RPMI7951 (cell line): ENCODE measurements around the gene ACSS3. TPM values are rescaled to one million over a fixed set of nuclear protein-coding genes. Genes with fewer than 3 reads are reported as not detected.

Experiments used
- DNase-seq: peaks from one replicate; pipeline ENCODE4 v3.0.0-alpha.2; 2012; ENCODE audit warnings: low read depth
- total RNA-seq: library from RNA; depleted of rRNA; stranded (reverse); fragments of >200 nt; shearing (Covaris generic); gene quantifications from 2 replicates; pipeline ENCODE4 v1.2.3, GENCODE V29; 2014

Gene ACSS3
- total RNA-seq, 1 experiment from 2014 or later, result 0.12 TPM

DNA sequence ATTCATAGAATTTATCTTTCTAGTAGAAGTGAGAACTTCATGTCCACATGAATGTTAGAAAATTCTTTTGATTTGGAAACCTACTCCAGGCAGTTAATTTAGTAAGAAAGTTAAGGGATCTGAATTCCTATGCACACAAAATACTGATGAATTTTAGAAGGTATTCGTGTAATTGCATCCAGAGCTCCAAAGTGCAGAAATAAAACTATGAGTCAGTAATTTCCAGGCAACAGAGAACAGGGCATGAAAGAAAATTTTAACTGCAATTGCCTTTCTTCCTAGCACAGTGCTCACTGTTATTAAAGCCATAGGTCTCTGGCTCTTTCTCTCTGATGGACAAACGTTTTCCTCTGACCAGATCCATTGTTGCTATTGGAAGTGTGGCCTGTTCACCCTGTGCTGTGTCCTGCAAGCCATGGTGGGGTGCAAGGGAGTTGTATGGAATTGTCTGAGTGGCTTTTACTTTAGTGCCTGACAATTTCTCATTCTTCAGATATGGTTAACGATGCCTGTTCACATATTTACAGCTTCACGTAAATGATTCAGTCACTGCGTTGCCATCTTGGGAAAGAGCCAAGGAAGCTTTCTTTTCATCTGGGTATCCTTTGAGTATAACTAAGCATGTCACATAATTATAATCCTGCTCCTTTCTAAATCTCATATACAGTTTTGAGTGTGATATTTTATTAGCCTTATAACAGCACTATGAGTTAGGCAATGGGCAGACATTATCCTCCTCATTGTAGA lies 145.1 kb downstream of the ACSS3 start:
- DNase-seq, result no peak

DNA sequence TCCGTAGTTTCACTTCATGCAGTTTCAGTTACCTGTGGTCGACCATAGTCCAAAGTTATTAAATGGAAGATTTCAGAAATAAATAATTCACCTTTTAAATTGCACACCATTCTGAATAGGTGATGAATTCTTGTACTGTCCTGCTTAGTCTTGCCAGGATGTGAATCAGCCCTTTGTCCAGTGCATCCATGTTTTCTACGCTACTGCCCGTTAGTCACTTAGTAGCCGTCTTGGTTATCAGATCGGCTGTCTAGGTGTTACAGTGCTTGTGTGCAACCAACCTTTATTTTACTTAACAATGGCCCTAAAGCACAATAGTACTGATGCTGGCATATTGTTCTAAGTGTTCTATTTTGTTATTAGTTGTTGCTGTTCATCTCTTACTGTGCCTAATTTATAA lies 146.7 kb downstream of the ACSS3 start:
- no peak for DNase-seq

DNA sequence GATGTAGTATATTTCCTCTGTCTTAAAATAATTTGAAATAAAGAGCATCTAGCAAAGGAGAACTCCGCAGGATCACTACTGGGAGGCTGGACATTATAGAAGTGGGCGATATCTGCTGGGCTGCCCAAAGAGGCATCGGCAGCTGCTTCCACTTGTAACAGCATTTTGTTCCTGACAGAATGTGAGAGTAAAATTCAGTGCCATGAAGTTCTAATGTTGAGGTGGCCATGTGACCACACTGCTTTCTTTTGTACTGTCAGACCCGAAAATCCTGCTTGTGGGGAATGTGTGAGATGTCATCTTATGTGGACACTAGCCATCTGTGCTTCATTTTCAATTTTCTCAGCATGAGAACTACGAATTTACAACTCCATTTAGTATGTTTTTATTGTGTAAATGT lies 151.9 kb downstream of the ACSS3 start:
- DNase-seq, result no peak

DNA sequence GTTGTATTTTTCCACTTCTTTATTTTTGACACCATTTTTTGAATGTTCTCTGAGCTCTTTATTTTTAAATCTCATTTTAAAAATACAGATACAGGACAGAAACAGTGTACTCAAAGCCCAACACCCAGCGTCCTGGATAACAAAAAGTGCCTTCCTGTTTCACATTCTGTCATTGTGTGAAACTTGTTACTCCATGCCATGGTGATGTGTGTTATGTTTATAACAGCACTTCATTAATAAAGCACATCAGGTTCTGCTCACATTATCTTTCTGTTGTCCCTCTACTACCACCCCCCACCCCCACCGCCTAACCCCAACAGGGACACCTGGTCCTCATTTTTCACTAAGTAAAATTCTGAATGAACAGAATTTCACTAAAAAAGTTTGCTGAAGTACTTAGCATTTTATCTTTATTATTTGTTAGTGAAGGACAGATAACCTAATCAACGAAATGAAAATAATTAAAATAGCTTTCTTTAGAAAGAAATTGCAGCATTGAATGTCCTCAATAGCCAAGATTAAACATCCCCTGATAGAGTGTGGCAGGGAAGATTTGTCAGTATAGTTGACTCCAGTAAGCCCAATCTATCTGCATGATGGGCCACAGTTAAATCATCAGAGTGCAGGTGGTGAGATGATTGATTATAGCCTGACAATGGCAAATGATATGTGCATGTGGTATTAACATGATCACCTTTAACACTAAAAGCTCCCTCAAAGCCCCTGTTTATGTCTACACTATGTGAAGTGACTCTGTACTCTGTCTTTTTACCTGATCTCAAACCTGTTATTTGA lies 153.9 kb downstream of the ACSS3 start:
- no peak for DNase-seq

DNA sequence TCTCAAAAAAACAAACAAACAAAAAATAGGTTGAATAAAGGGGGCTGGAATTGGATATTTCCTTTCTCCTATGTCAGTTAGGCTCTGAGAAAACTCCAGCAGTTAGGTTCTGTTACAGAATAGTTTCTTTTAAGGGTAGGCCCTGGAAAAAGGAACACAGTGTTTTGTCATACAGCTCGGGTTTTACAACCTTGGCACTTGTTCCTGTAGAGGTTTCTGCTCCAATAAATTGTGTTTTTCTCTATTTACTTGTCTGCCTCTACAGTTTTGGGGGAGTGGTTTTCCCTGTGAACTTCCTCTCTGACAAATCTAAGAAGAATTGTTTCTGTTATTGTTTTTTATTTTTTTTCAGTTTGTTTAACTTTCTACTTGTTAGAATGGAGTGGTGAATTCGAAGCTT lies 167.6 kb downstream of the ACSS3 start:
- no peak for DNase-seq

DNA sequence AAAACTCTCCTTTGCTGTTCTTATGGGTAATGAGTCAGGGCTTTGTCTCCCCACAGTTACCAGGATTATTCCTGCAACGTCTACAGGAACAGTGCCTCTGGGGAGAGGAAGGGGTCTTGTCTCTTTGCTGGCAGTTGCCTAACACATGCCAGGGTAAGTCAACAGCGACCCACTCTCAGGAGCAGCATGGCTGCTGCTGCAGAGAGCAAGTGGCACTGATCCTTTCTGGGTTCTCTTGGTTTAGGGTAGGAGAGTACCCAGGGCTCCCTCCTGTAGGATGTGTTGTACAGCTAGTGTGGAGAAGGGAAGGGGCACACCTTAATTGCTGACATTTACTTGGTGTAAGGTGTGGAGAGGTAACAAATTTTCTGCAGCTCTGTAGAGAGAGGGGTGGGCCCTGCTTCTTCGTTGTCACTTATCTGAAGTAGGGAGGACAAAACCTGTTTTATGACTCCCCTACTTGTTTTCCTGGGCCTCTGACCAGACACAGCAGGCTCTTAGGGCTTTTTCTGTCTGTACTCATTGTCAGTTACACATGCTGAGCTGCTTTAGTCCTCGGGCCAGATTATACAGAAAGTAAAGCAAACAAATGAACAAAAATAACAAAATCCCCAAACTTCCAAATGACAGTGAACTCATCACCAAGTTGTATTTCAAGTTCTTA lies 168.2 kb downstream of the ACSS3 start:
- no peak for DNase-seq

DNA sequence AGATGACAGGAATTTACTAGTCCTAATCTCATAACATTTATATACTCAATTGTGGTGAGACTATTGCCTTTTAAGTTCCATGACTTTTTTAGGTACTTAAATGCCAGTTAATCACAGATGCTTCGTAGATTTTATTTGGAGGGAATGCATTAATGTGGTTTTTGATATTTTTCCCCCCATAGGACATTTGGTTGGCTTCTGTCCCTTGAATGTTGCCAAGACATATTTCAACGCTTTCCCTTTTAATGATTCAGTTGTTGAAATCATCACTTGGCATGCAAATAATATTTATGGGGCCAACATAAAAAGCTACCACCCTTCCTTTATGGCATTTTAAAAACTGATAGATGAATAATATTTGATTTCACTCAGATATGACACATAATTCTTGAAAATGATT lies 172.1 kb downstream of the ACSS3 start:
- no peak for DNase-seq

DNA sequence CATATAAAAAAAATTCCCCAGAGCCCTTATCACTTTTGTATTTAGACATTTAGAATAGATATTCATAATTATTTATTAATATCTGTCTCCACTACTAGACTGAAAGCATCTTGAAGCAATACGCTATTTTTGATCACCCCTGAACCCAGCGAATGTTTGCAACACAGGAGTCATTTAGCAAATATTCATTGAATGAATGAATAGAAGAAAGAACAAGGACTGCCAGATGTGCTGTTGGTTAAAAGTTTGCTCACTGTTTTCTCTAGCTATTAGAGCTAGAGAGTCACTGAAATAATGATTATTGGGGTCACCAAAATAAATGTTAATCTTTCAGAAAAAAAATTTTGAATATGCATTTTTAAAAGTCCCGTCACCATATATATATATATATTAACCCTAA lies 174.3 kb downstream of the ACSS3 start:
- DNase-seq, result no peak

DNA sequence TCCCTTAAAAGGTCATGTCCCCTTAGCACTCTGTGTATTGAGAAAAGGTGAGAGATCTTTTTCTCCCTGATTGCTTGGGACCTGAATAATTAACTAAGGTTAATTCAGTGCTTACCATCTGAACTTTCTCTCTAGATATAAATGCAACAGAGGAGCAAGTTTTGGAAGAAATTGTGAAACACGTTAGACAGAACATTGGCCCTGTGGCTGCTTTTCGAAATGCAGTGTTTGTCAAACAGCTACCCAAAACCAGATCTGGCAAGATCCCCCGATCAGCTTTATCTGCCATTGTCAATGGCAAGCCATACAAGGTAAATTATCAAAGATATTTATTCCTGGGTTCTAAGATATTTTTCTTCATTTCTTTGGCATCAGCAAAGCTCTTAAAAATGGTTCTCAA lies 175.5 kb downstream of the ACSS3 start:
- no peak for DNase-seq

DNA sequence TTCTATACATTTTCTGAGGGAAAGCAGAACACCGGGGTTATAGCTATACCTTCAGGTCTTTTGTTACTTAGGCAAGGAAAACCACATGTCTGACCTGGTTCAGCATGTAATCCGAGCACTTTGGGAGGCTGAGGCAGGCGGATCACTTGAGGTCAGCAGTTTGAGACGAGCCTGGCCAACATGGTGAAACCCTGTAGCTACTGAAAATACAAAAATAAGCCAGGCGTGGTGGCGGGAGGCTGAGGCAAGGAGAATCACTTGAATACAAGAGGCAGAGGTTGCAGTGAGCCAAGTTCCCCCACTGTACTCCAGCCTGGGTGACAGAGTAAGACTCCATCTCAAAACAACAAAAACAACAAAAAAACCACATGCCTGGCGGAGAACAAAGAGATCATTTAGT lies 177.6 kb downstream of the ACSS3 start:
- DNase-seq, result no peak

DNA sequence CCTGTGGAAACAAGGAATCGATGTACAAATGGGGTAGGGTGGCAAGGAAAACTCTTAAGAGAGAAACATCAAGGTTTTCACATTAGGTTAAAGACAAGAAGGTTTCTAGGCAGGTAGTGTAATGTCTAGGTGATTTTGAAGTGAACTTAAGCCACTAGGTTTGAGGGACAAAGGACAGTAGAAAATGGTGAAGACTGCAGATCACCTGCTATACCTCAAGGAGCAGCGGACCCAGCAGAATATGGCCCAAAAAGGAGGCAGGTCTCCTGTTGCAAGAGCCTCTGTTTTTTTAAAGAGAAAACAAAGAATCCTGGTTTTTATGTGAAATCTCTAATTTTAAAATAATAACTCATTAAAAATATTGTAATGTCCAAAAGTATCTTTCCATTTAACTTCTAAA lies 178.1 kb downstream of the ACSS3 start:
- no peak for DNase-seq

DNA sequence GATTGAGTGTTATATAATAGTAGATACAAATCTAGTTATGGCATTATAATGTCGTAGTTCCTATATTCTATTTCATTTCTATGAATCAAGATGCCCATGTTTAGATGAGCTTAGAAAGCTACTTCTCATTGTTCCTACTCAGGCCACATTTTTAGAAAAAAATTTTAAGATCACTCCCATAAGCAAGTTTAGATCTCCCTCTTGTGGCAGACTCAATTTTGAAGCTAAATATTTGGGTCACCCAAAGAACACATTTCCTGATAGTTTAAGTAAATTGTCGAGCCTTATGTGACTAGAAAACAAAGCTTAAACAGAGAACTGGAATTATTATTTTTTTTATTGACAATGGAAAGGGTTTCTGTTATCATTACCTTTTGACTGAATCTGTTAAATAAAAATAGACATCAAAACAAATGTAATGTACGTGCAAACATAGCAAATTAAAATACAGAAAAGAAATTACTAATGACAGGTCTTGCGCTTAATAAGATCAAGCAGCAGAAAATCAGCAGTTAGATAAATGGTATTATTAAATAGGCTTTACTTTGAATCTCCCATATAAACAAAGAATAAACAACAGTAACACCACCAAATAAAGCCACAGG lies 180.2 kb downstream of the ACSS3 start:
- DNase-seq, result peak; percentile 19

DNA sequence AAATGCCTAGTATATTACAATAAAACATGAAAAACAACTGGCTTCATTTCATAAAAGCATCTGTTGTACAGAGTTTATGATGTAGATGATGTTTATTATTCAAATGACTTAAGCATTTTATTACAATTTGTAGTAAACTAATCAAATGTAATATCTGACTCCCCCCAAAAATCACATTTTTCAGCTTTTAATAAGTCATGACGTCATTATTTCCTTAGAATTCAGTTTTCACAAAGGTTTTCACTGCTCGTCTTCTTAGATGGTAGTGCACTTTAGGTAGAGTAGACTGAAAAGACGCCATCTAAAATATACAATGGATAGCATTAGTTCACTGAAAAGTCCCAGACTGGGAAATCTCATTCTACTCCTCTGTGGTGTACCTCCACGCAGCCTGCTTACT lies 181.5 kb downstream of the ACSS3 start:
- DNase-seq, result no peak

DNA sequence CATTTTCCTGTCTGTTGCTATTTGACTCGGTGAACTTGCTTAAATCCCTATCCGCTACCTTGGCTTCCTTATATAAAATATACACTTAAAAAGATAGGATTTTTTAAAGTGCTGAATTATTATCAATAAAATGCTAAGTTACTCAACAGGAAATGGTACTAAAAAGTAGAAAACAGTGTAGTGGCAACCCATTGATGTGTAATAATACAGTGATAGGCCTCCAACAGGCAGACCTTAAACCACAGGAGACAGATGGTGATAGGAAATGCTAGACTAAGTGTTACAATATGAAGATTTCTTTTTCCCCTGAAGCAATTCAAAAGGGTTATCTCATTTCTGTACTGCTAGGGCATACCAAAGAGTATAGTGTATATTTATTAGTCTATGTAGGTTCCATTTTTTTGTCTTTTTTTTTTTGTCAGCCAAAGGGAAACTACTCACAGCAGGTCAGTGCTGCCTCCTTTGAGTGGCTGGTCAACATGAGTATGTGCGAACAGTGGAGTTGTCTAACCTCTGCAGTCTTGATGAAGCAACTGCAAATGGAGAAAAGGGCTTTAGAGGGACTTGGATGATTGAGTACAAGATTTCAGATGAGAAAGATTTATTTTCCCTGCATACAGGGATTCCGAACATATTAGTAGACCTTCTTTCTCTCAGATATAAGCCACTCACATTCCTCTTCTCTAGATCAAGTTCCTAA lies 183.8 kb downstream of the ACSS3 start:
- no peak for DNase-seq

DNA sequence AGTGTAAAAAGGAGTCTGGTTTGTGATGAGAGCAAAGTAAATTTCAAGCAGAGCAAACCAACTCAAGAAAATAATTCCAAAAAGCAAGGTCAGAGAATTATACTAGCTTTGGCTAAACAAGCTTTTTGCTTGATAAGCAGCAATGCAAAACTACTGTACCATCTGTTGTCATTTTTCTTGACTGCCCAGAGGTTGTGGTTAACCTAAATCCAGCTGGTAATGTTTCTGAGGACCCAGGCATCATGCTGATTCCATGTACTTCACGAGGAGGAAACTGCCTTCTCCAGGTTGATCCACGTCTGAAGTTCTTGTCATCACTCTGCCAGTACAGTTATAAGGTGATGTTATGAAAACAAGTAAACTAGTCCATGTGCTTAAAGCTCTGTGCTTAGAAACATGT lies 185.2 kb downstream of the ACSS3 start:
- DNase-seq, result no peak

DNA sequence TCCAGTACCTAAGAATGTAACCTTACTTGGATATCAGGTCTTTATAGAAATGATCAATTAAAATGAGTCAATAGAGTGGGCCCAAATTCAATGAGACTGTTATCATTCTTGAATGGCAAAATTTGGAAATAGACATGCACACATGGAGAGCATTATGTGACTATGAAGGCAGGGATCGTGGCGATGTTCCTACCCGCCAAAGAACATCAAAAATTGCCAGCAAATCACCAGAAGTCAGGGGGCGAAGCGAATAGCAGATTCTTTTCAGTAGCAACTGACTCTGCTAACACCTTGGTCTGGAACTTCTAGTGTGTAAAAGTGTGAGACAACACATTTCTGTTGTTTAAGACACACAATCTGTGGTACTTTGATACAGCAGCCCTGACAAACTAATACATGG lies 192.5 kb downstream of the ACSS3 start:
- no peak for DNase-seq

DNA sequence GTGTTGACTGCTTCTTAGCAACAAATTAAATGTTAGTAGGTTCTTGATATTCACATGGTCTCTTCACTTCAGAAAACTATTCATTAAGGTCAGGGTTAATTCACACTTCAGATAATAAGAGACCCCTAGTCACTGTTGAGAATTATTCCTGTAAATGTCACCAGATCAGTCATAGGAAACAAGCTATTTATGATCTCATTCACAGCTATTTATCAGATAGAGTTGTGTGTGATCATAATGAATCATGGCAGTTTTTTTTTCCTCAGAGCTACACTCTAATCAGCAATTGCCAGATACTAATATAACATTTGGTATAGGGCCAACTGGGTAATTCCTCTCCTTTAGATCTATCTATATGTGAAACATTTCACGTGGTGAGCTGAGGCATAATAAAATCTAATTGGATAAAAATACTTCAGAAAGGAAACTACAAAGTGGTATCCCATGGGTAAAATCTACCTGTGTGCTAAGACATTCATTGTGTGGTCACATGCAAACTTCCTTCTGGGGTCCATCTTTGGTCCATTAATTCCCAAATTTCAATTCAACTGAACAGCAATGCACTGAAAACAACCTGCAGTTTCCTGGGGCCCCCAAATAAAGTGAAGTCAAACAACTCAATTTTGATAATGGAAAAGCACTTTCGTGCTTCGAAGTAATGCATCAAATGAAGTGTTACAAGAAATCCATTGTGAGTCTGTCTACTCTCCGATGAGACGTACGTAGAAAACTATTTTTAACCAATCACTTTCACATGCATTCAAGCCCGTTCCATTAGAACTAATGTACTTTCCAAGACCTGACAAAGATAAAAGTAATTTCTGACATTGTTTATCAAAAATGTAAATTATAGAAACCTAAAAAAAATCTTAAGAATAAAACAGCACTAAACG lies 197.0 kb downstream of the ACSS3 start:
- DNase-seq, result no peak

DNA sequence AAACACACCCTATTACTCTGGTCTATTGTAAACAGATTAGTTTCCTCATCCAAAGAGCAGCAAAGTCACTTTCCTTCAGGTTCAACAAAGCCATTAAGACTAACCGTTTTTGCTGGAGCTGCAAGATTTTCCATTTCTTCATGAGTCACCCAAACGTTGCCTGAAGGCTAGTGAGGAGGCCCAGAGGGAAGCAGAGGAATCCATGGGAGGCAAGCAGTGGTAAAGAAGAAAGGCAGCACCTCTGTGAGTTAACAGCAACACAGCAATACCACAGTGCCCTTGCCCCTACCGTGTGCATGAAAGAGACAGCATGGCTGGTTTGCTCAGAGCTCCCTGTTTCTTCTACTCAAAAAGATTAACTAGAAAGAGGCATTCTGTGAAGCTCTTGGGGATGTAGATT lies 206.3 kb downstream of the ACSS3 start:
- DNase-seq, result no peak

DNA sequence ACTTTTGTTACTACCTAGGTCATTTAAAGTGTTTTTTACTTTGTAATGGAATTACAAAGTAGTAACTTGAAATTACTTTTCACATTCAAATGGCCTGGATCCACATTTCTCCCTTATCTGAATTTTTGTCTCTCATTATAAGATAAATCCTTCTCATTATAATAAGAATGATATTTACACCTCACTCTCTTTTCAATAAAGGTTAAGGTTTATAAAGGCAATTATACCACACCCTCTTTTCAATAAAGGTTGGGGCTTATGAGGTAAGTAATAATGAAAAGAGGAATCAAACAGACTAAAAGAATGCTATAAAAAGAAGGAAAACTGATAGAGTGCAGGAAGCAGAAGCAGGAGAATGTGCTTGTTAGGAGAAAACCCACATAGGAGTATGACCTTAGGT lies 210.8 kb downstream of the ACSS3 start:
- DNase-seq, result no peak

DNA sequence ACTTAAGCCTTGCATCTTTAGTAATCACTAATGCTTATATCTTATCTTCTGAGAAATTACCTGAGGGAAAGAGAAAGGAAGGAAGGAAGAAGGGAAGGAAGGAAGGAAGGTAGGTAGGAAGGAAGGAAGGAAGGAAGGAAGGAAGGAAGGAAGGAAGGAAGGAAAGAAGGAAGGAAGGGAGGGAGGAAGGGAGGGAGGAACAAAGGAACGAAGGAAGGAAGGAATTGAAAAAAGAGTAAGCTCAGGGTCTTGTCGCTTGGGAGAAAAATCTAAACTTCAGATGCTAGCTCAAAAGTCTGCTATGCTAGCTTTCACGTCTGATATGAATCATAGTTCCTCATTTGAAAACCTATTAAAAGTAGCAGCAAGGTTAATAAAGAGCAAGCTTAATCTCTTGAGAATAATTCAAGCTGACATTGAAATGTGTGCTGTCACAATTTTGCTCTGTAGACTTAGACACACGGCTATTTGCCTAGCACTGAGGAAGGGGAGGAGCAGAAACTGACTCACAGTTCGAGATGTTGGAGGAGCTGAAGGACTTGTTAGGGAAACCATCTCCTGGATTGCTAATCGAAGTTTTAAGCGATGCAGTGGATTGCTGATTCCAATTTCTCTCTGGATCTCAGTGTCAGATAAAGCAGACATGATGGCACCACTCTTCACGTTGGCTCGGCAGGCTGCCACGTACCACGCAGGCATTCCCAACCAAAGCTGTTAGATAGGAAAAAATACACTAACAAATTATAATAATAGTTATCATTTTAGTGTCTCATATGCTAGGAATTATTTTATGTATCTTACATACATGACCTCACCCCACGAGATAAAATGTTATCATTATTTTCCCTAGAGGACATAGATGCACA lies 216.7 kb downstream of the ACSS3 start:
- no peak for DNase-seq
